Stomach (tissue), 4 donors: ENCODE results near the gene KRT80.

Experiments
- CTCF ChIP-seq, 7 experiments: fragments of 450-650 bp in 4 of 7; fragments of 200-600 bp in 3 of 7; sonication (generic) in 3 of 7; IDR thresholded peaks; one replicate each; pipeline ENCODE4 v1.5.1; 2016 to 2019; ENCODE audit warnings: antibody characterized with exemption in 7 of 7, control low read depth in 2 of 7, mild to moderate bottlenecking in 1 of 7
- EP300 ChIP-seq: sonication (generic); formaldehyde crosslinking; IDR thresholded peaks from one replicate; pipeline ENCODE4 v1.6.1; 2017; ENCODE audit warnings: antibody characterized with exemption
- POLR2AphosphoS5 ChIP-seq, 3 donors: sonication (generic); formaldehyde crosslinking; IDR thresholded peaks; one replicate each; pipeline ENCODE4 v1.6.1; 2016; ENCODE audit warnings: antibody characterized with exemption in 3 of 3

DNA sequence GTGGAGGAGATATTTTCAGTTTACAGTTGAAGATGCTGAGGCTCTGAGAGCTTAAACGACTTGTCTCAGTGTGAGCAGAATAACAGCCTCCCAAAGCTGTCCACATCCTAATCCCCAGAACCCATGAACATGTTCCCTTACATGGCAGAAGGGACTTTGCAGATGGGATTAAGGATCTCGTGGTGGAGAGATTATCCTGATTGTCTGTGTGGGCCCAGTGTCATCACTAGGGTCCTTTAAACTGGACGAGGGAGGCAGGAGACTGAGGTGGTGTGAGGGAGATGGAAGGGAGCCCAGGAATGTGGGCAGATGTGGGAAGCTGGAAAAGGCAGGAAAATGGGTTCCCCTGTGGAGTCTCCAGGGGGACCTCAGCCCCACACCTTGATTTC, 9.6 kb upstream of the KRT80 start:
- TF ChIP-seq POLR2AphosphoS5 (IDR thresholded peaks at IDR 0.05) (no peak), CTCF (IDR thresholded peaks at IDR 0.05) (no peak), EP300 (no peak)
